HCT116 (cell line): ENCODE measurements around the gene PRKD3. TPM values are rescaled to one million over a fixed set of nuclear protein-coding genes. Genes with fewer than 3 reads are reported as not detected.

ENCODE experiments used
- ATAC-seq: fragments of 200-7000 bp; cut with Tn5 transposase; 2 replicates; pipeline ENCODE4 v1.9.1; 2020; ENCODE audit warnings: mild to moderate bottlenecking, moderate library complexity
- BruUV-seq: library from RNA; stranded (reverse); fragments of 400-500 nt; replicated peaks from 2 replicates; lab custom pipeline; 2021; lab: Mats Ljungman, UMichigan
- CTCF ChIA-PET: fragments of 300-600 bp; sonication (Branson Sonifier 250); formaldehyde crosslinking; loops from one replicate; lab custom pipeline; 2021; ENCODE audit warnings: antibody characterized with exemption; lab: Charles Lee
- POLR2A ChIA-PET: fragments of 300-600, 350-600 bp; sonication (Branson Sonifier 250); formaldehyde crosslinking; loops from one replicate; lab custom pipeline; 2021; ENCODE audit warnings: antibody characterized with exemption; lab: Charles Lee
- RAD21 ChIA-PET, 2 experiments: fragments of 300-600 bp; sonication (Branson Sonifier 250); formaldehyde crosslinking; loops; one replicate each; lab custom pipeline; 2023; ENCODE audit warnings: low total read pairs in 2 of 2; ENCODE audit not compliant: uncharacterized antibody in 2 of 2, unreplicated experiment in 2 of 2, low non-redundant PET in 1 of 2; lab: Charles Lee
- DNase-seq: peaks from one replicate; pipeline ENCODE4 v3.0.0-alpha.2; 2010; ENCODE audit warnings: low read depth, low spot score
- H2AFZ ChIP-seq: fragments of 200-600 bp; shearing (Covaris generic), sonication (generic); 2 replicates; pipeline ENCODE4 v1.6.1; 2017; ENCODE audit warnings: low read depth, mixed run types, mixed read lengths, antibody characterized with exemption, low read length; ENCODE audit not compliant: poor library complexity, severe bottlenecking
- H3K27ac ChIP-seq: 2 replicates; pipeline ENCODE4 v1.5.1; 2012; ENCODE audit warnings: low read depth, low read length
- H3K27me3 ChIP-seq: fragments of 200-600 bp; sonication (generic); 2 replicates; pipeline ENCODE4 v1.6.1; 2016; ENCODE audit warnings: mixed run types, low read length, mixed read lengths; ENCODE audit not compliant: insufficient read depth
- H3K36me3 ChIP-seq, 2 experiments: fragments of 200-500 bp in 1 of 2; fragments of 200-600 bp in 1 of 2; sonication (Bioruptor generic) in 1 of 2; sonication (generic) in 1 of 2; 2 replicates each; pipeline versions ENCODE4 v1.5.1 to v1.6.1; 2014 to 2016; ENCODE audit warnings: low read length in 2 of 2, inconsistent platforms in 1 of 2, mixed read lengths in 1 of 2, mixed run types in 1 of 2; ENCODE audit not compliant: insufficient read depth in 2 of 2, control insufficient read depth in 1 of 2
- H3K4me1 ChIP-seq, 2 experiments: fragments of 200-600 bp in 1 of 2; sonication (generic) in 1 of 2; 2 replicates each; pipeline versions ENCODE4 v1.5.1 to v1.6.1; 2012 to 2017; ENCODE audit warnings: low read length in 2 of 2, inconsistent platforms in 1 of 2, mild to moderate bottlenecking in 1 of 2, mixed read lengths in 1 of 2, mixed run types in 1 of 2, moderate library complexity in 1 of 2; ENCODE audit not compliant: insufficient read depth in 2 of 2, control insufficient read depth in 1 of 2
- H3K4me2 ChIP-seq: fragments of 200-600 bp; sonication (generic); 2 replicates; pipeline ENCODE4 v1.6.1; 2017; ENCODE audit warnings: mixed run types, low read length, mixed read lengths
- H3K4me3 ChIP-seq, 2 experiments: fragments of 200-600 bp in 1 of 2; sonication (generic) in 1 of 2; replicated peaks in 1 of 2; 2 replicates each; pipeline ENCODE4 v1.5.1; 2011 to 2016; ENCODE audit warnings: low read length in 2 of 2, control low read depth in 1 of 2, low read depth in 1 of 2, mild to moderate bottlenecking in 1 of 2, mixed read lengths in 1 of 2, mixed run types in 1 of 2
- H3K79me2 ChIP-seq: fragments of 200-600 bp; sonication (generic); 2 replicates; pipeline ENCODE4 v1.6.1; 2017; ENCODE audit warnings: mild to moderate bottlenecking, mixed run types, low read length, moderate library complexity, mixed read lengths; ENCODE audit not compliant: insufficient read depth
- H3K9ac ChIP-seq: fragments of 200-600 bp; sonication (generic); 2 replicates; pipeline ENCODE4 v1.6.1; 2016; ENCODE audit warnings: low read length, mixed read lengths
- H3K9me2 ChIP-seq: fragments of 200-600 bp; sonication (generic), shearing (Covaris generic); 2 replicates; pipeline ENCODE4 v1.6.1; 2017; ENCODE audit warnings: mixed run types, mild to moderate bottlenecking, moderate library complexity; ENCODE audit not compliant: insufficient read depth
- H3K9me3 ChIP-seq, 2 experiments: fragments of 200-500 bp in 1 of 2; fragments of 200-600 bp in 1 of 2; sonication (Bioruptor generic) in 1 of 2; sonication (generic) in 1 of 2; 2 replicates each; pipeline ENCODE4 v1.6.1; 2014 to 2017; ENCODE audit warnings: low read length in 2 of 2, mixed read lengths in 2 of 2, inconsistent platforms in 1 of 2, low read depth in 1 of 2, mild to moderate bottlenecking in 1 of 2, mixed run types in 1 of 2, moderate library complexity in 1 of 2; ENCODE audit not compliant: control insufficient read depth in 1 of 2, insufficient read depth in 1 of 2
- H4K20me1 ChIP-seq: fragments of 200-600 bp; sonication (generic), shearing (Covaris generic); 2 replicates; pipeline ENCODE4 v1.6.1; 2017; ENCODE audit warnings: mixed run types, mild to moderate bottlenecking, moderate library complexity; ENCODE audit not compliant: insufficient read depth
- CBX3 ChIP-seq: IDR thresholded peaks from 2 replicates; pipeline ENCODE4 v1.6.1; 2012; ENCODE audit warnings: low read depth
- EGR1 ChIP-seq: IDR thresholded peaks from 2 replicates; pipeline ENCODE4 v1.6.1; 2012; ENCODE audit warnings: low read depth
- ELF1 ChIP-seq: IDR thresholded peaks from 2 replicates; pipeline ENCODE4 v1.6.1; 2012; ENCODE audit warnings: low read depth, borderline replicate concordance
- EZH2phosphoT487 ChIP-seq: fragments of 200-600 bp; IDR thresholded peaks from 2 replicates; pipeline ENCODE4 v1.6.1; 2018; ENCODE audit warnings: antibody characterized with exemption, borderline replicate concordance
- FOSL1 ChIP-seq: IDR thresholded peaks from 2 replicates; pipeline ENCODE4 v1.6.1; 2012; ENCODE audit warnings: low read depth
- POLR2A ChIP-seq: IDR thresholded peaks from 2 replicates; pipeline ENCODE4 v1.7.0; 2011; ENCODE audit warnings: borderline replicate concordance; ENCODE audit not compliant: insufficient read depth, insufficient read length; ENCODE audit errors: extremely low read depth
- RAD21 ChIP-seq: IDR thresholded peaks from 2 replicates; pipeline ENCODE4 v1.6.1; 2012; ENCODE audit warnings: low read depth, mild to moderate bottlenecking
- REST ChIP-seq: IDR thresholded peaks from 2 replicates; pipeline ENCODE4 v1.6.1; 2012; ENCODE audit warnings: low read depth
- SIN3A ChIP-seq: IDR thresholded peaks from 2 replicates; pipeline ENCODE4 v1.6.1; 2012; ENCODE audit warnings: low read depth
- SRF ChIP-seq: IDR thresholded peaks from 2 replicates; pipeline ENCODE4 v1.6.1; 2012; ENCODE audit warnings: low read depth
- TCF7L2 ChIP-seq: IDR thresholded peaks from 2 replicates; pipeline ENCODE4 v1.7.0; 2011; ENCODE audit warnings: borderline replicate concordance, inconsistent platforms; ENCODE audit not compliant: insufficient read depth, insufficient read length; ENCODE audit errors: extremely low read depth
- YY1 ChIP-seq: IDR thresholded peaks from 2 replicates; pipeline ENCODE4 v1.6.1; 2011; ENCODE audit warnings: low read length, low read depth, moderate library complexity, mild to moderate bottlenecking; ENCODE audit not compliant: insufficient replicate concordance; ENCODE audit errors: extremely low read depth
- ZBTB33 ChIP-seq: IDR thresholded peaks from 2 replicates; pipeline ENCODE4 v1.6.1; 2011; ENCODE audit warnings: mild to moderate bottlenecking, low read length, moderate library complexity; ENCODE audit not compliant: insufficient replicate concordance; ENCODE audit errors: extremely low read depth
- ZFX ChIP-seq: fragments of 450-650 bp; IDR thresholded peaks from 2 replicates; pipeline ENCODE4 v1.6.1; 2017
- intact Hi-C: fragments of 100-400 bp; cut with micrococcal nuclease; formaldehyde crosslinking; loops from 2 replicates; pipeline ENCODE4 v1.10.0; 2022
- total RNA-seq: library from RNA; stranded (reverse); gene quantifications from one replicate; pipeline ENCODE4 v1.2.1, GENCODE V29; 2021; ENCODE audit not compliant: unreplicated experiment
- TF ChIP-seq, protein P1 (sequence below), 3 experiments: fragments of 200-600 bp in 1 of 3; sonication (generic) in 1 of 3; IDR thresholded peaks in 2 of 3; conservative IDR thresholded peaks in 1 of 3; 2 replicates each; pipeline ENCODE4 v1.5.1; 2012 to 2017; ENCODE audit warnings: low read depth in 2 of 3, low read length in 2 of 3, antibody characterized with exemption in 1 of 3, borderline replicate concordance in 1 of 3, control low read depth in 1 of 3, mild to moderate bottlenecking in 1 of 3, mixed read lengths in 1 of 3, mixed run types in 1 of 3, moderate library complexity in 1 of 3; ENCODE audit not compliant: insufficient read depth in 1 of 3
- TF ChIP-seq, protein P2 (sequence below): IDR thresholded peaks from 2 replicates; pipeline ENCODE4 v1.6.1; 2012

Gene PRKD3
- total RNA-seq, 1 experiment from 2014 or later, result 13.9 TPM

DNA sequence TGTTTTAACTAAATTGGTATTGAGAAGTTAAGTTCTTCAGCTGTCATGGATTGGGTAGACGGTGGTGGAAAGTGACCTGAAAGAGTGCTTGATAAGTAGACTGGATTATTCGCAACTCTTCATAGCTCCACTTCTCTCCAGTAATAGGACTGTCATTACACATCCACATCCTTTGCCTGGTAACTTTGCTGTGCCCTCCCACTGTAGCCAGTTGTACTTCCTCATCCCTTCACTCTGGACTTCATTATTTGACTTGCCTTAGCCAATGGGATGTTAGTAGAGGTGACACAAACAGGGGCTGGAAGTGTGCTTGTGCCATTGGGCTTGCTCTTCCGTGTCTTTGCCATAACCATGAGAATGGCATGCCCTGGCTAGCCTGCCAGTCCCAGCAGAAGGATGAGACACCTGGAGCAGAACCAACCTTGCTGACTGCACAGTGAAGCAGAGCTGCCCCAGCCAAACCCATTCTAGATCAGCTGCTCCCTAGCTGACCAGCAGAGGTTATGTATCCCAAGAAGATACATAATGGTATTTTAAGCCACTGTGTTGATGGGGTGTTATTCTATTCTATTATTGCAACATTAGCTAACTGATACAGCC lies 36.7 kb upstream of the PRKD3 start (continued):
- TF ChIP-seq SRF (no peak), ELF1 (no peak)
- TF ChIP-seq, all 23 proteins: peak for 0

DNA sequence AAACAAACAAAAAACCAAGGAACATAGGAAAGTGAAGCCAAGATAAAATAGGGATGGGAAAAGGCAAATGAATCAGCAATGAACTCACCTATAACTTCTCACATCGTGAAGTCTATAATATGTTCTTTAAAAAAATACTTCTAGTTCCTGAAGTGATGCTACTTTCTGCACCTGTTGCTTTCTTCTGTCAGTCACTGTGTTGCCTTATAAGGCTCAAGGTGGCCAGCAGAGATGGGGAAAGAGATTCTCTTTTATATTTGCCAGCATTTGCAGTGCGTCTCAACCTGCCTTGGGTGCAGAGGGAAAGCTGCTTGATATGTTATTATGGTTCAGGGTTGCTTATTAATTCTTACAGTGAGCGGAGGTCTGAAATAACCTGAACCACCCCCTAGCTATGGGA lies 33.8 kb upstream of the PRKD3 start:
- Histone ChIP-seq H3K9me2 (no peaks in the 10 kb centered on the region), H3K79me2 (no peaks in the 10 kb centered on the region), H2AFZ (no peak overlapping the region), H3K27ac (no peak overlapping the region), H4K20me1 (no peaks in the 10 kb centered on the region), H3K4me2 (no peak overlapping the region), H3K9ac (no peak overlapping the region), H3K4me1 (no peaks in the 10 kb centered on the region), H3K27me3 (peaks cover 10% of the 10 kb centered on the region; the same call in 1 of the 2 replicates), H3K36me3 (no peaks in the 10 kb centered on the region), H3K9me3 (no peaks in the 10 kb centered on the region), H3K4me3 (no peak overlapping the region)
- CTCF ChIA-PET, result no interaction called here
- POLR2A ChIA-PET, result no interaction called here
- BruUV-seq, result no TSS peak
- DNase-seq, result no peak
- RAD21 ChIA-PET, result interaction anchor here in 1 of 2 experiments (0.7 kb wide), 1 partner anchor 38 kb away, joined by 6 read pairs; no protein-coding TSS in a partner anchor
- no peak for TF ChIP-seq ZBTB33
- no peak for TF ChIP-seq SIN3A
- TF ChIP-seq REST, result no peak
- no peak for TF ChIP-seq FOSL1
- TF ChIP-seq YY1, result no peak
- no peak for TF ChIP-seq EZH2phosphoT487
- TF ChIP-seq RAD21, result no peak
- TF ChIP-seq, protein P1, sequence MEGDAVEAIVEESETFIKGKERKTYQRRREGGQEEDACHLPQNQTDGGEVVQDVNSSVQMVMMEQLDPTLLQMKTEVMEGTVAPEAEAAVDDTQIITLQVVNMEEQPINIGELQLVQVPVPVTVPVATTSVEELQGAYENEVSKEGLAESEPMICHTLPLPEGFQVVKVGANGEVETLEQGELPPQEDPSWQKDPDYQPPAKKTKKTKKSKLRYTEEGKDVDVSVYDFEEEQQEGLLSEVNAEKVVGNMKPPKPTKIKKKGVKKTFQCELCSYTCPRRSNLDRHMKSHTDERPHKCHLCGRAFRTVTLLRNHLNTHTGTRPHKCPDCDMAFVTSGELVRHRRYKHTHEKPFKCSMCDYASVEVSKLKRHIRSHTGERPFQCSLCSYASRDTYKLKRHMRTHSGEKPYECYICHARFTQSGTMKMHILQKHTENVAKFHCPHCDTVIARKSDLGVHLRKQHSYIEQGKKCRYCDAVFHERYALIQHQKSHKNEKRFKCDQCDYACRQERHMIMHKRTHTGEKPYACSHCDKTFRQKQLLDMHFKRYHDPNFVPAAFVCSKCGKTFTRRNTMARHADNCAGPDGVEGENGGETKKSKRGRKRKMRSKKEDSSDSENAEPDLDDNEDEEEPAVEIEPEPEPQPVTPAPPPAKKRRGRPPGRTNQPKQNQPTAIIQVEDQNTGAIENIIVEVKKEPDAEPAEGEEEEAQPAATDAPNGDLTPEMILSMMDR (IDR thresholded peaks at IDR 0.05 in 2 of 3, conservative IDR thresholded peaks at IDR 0.05 in 1 of 3; ENCODE audit: borderline replicate concordance in 1 of 3, insufficient read depth in 1 of 3, low read depth in 2 of 3, low read length in 2 of 3), result no peak
- TF ChIP-seq EGR1, result no peak
- no peak for TF ChIP-seq ZFX
- TF ChIP-seq ELF1, result no peak
- TF ChIP-seq, protein P2, sequence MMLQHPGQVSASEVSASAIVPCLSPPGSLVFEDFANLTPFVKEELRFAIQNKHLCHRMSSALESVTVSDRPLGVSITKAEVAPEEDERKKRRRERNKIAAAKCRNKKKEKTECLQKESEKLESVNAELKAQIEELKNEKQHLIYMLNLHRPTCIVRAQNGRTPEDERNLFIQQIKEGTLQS, result no peak
- TF ChIP-seq TCF7L2, result no peak
- TF ChIP-seq POLR2A, result no peak
- no peak for TF ChIP-seq CBX3
- intact Hi-C loops, result no loop called here
- no peak for ATAC-seq
